GM18951 (cell line): ENCODE data around the gene KLHL33.
A peak's percentile ranks its signal among the peaks of the same experiment; 100 is the strongest.

Source experiments
- POLR2A ChIP-seq: IDR thresholded peaks from 4 replicates; pipeline ENCODE4 v1.6.1; 2011; ENCODE audit warnings: mild to moderate bottlenecking; ENCODE audit not compliant: insufficient read length, insufficient read depth; ENCODE audit errors: extremely low read depth
- in situ Hi-C: fragments of 300-500 bp; cut with MboI; formaldehyde crosslinking; loops from one replicate; pipeline ENCODE4 v1.12.0; 2022; ENCODE audit warnings: low sequenced_read_pairs, mixed read lengths, inconsistent platforms; ENCODE audit not compliant: unreplicated experiment

The KLHL33 gene, protein sequence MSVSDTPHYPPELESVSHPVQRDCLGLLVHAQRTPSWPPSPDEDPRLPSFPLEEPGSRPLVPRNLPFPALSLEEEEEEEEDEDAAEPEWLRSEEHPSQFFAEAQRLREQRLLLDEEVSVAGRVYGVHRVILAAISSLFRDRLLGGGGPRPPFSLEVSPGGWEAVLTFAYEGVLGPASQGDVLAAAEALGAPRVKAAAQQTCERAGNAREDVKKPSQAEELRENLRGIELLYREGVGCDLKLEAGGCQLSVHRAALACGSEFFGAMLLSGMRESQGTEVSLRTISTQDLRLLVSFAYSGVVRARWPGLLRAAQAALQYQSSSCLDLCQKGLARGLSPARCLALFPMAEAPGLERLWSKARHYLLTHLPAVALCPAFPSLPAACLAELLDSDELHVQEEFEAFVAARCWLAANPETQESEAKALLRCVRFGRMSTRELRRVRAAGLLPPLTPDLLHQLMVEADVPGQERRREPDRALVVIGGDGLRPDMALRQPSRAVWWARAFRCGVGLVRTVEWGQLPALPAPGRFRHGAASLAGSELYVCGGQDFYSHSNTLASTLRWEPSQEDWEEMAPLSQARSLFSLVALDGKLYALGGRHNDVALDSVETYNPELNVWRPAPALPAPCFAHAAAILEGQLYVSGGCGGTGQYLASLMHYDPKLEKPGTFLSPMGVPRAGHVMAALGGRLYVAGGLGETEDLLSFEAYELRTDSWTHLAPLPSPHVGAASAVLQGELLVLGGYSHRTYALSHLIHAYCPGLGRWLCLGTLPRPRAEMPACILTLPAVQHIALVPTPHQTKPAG

GRCh38 chr14:20435582-20436362 is at the start of gene KLHL33:
TSS of gene KLHL33 (minus strand) at chr14:20436166. CDS start at chr14:20435811, 355 bp downstream.
- in situ Hi-C loops, result no loop called here
- TF ChIP-seq POLR2A, result no peak

DNA sequence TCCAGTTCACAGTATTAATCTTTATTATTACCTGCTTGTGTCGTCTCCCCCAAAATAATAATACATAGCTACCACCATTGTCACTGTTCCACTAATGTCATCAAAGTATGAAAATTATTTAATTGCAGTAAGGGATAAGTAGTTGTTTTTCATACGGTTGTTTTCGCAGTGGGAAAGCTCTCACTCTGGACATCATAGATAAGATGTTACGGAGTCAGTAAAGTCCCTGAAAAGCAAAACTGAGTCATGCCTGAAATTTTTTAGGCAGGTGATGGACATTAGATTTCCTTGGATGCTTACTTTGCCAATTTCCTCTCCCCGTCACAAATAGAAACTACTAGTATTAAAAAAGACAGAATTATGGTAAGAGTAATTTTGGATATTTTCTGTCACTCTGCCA is 46.4 kb upstream of the KLHL33 start:
- in situ Hi-C loops, result no loop called here
- no peak for TF ChIP-seq POLR2A

- TF ChIP-seq POLR2A, result no peak
- in situ Hi-C loops, result no loop called here
These were observed 42.9 kb upstream of the KLHL33 start for GRCh38 chr14:20478894-20479293.

GRCh38 chr14:20477211-20477876 is 41.4 kb upstream of the KLHL33 start:
- no peak for TF ChIP-seq POLR2A
- in situ Hi-C loops, result no loop called here

- in situ Hi-C loops, result no loop called here
- TF ChIP-seq POLR2A, result no peak
These were observed 40.8 kb upstream of the KLHL33 start for GRCh38 chr14:20476776-20477175.

DNA sequence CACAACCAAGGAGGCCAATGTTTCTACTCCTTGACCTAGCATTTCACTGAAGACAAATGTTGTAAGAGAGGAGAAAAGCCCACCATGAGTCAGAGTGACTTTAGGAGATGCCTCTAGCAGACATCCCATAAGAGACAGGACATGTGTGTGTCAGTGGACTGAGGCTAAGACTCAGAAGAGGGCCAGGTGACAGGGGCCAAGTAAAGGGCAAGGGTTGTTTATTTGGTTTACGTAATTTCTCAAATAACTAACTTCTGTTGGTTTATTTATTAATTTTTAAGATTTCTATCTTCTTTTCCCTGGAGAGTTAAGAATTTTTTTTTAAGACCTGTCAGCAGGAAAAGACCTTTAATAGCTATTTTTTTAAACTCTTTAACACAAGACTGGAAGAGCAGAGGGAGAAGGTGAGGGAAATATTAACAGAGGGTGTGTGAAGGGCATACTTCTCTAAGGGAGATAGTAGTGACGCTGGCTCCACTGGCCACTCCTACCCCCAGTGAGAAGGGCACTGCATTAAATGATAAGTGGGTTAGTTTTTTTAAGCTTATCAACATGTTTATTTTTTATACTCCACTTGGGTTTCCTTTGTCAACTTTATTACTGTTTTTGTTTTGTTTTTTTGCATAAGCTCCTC is 36.7 kb upstream of the KLHL33 start:
- no peak for TF ChIP-seq POLR2A
- in situ Hi-C loops, result no loop called here

GRCh38 chr14:20470603-20470901 is 34.6 kb upstream of the KLHL33 start:
- TF ChIP-seq POLR2A, result no peak
- in situ Hi-C loops, result no loop called here

DNA sequence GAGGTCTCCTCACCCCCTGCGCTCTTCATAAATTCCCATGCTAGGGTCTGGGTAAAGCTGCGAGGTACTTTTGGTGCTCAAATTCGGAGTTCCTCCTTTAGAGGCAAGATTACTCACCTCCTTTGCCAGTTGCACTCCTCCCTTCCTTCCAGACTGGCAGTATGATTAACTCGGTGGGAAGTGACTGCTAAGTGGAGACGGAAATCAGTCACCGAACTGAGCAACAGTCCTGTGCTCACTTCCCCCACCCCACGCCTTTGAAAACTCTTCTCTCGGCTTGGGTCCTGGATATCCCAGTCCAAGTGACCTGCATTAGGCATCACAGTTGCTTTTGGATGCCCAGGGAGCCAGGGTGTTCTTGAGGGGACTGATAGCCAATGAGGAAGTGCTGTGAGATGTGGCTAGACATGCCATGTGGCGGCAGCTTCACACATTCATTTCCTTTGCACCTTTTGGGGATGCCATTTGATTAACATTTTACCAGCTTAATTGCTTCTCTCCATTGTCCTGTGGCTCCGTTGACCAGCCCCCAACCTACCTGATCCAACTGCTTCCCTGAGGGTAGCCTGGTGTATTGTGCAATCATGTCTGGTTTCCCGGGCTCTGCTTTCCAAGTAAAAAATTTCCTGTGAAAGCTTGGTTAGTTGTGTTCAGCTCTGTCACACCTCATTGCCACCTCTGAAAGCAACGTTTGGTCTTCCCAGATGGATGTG is 34.1 kb upstream of the KLHL33 start:
- no peak for TF ChIP-seq POLR2A
- in situ Hi-C loops, result no loop called here

DNA sequence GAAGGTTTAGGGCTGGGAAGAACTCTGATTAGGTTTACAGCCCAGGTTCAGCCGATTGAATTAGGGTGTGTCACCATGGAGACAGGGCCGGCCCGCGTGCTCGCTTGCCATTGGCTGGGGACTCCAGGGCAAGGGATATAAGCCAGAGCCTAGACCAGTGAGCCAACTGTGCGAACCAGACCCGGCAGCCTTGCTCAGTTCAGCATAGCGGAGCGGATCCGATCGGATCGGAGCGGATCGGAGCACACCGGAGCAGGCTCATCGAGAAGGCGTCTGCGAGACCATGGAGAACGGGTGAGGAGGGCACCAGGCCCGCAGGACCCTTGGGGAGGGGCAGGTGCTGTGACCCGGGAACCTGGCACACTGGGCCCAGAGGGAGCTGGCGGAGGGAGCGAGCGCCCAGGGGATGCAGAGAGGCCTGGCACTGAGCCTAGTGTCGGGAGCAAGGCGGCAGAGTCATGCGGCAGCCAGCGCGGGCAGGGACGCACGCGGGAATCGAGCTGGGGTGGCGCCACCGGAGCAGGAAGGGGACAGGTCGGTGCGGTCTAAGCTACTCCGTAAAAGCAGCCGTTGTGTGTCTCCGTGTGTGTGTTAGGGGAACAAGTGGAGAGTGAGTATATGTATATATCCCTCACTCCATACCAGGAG is 33.4 kb upstream of the KLHL33 start, which contains the start of gene PNP:
PNP (plus strand) TSS at position 165 of the 648 bp plus-strand sequence; CDS start at position 284, 119 bp downstream.
- peak; percentile 100 for TF ChIP-seq POLR2A

DNA sequence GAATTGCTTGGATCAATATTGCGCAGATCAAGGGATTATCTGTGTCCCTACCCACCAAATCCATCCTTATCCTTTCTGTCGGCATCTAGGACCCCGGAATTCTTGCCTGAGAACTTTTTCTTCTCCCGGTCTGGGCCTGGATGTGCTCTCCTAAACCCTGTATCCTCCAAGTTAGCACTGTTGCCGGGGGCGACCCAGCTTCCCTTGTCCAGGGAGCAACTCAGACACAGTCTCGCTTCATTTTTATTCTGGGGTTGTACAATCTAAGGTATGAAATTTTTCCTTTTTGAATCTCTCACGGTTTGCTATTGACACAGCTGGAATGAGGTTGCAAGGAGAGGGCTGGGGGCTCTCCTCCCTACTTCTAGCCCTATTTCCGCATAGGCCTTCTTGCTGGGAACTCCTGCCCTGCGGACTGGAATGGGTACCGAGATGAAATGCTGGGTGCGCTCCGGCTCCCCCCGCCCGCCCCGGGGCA is 32.8 kb upstream of the KLHL33 start:
- in situ Hi-C loops, result no loop called here
- no peak for TF ChIP-seq POLR2A

More for the DNA sequence above, 33.4 kb upstream of the KLHL33 start, which contains the start of gene PNP:
- in situ Hi-C loops, result no loop called here
